GM12801 (cell line): ENCODE data around the gene SMAD6.

Experiments
- CTCF ChIP-seq: IDR thresholded peaks from one replicate; pipeline ENCODE4 v1.5.1; 2011; ENCODE audit warnings: control low read depth; ENCODE audit not compliant: insufficient read length; ENCODE audit errors: extremely low read depth

Gene SMAD6

GRCh38 chr15:66655997-66656396 is 46.0 kb upstream of the SMAD6 start:
- no peak for TF ChIP-seq CTCF

- TF ChIP-seq CTCF: no peak
Observed at GRCh38 chr15:66657185-66658020, 44.6 kb upstream of the SMAD6 start.

- TF ChIP-seq CTCF: no peak
Observed at GRCh38 chr15:66658044-66658443, 44.0 kb upstream of the SMAD6 start.

- TF ChIP-seq CTCF: no peak
Observed at GRCh38 chr15:66658855-66659254, 43.2 kb upstream of the SMAD6 start.

- TF ChIP-seq CTCF: no peak
Observed at GRCh38 chr15:66659384-66659783, 42.7 kb upstream of the SMAD6 start.

GRCh38 chr15:66661432-66662096 is 40.5 kb upstream of the SMAD6 start:
- no peak for TF ChIP-seq CTCF

- no peak for TF ChIP-seq CTCF
Observed at GRCh38 chr15:66662522-66662921, 39.5 kb upstream of the SMAD6 start.
